ENCODE data around the gene SH3RF3. TPM values are rescaled to one million over a fixed set of nuclear protein-coding genes. Genes with fewer than 3 reads are reported as not detected.

SH3RF3 gene
- total RNA-seq, 2 experiments from 2014 or later, result 2.2 to 2.5 TPM

- Mint-ChIP-seq H3K4me1 (peaks cover 25% of the 10 kb centered on the region), H3K27me3 (no peaks in the 10 kb centered on the region), H3K27ac (peak overlapping the region; percentile 67), H3K36me3 (no peaks in the 10 kb centered on the region), H3K4me3 (no peak overlapping the region), H3K9me3 (no peaks in the 10 kb centered on the region)
- peak; percentile 20 for DNase-seq
These were observed 267.5 kb downstream of the SH3RF3 start for GRCh38 chr2:109396202-109397180.

- Mint-ChIP-seq H3K9me3 (no peaks in the 10 kb centered on the region), H3K4me1 (peaks cover 29% of the 10 kb centered on the region), H3K4me3 (no peak overlapping the region), H3K27me3 (no peaks in the 10 kb centered on the region), H3K27ac (no peak overlapping the region), H3K36me3 (no peaks in the 10 kb centered on the region)
- no peak for DNase-seq
These were observed 268.9 kb downstream of the SH3RF3 start for GRCh38 chr2:109397893-109398292.

DNA sequence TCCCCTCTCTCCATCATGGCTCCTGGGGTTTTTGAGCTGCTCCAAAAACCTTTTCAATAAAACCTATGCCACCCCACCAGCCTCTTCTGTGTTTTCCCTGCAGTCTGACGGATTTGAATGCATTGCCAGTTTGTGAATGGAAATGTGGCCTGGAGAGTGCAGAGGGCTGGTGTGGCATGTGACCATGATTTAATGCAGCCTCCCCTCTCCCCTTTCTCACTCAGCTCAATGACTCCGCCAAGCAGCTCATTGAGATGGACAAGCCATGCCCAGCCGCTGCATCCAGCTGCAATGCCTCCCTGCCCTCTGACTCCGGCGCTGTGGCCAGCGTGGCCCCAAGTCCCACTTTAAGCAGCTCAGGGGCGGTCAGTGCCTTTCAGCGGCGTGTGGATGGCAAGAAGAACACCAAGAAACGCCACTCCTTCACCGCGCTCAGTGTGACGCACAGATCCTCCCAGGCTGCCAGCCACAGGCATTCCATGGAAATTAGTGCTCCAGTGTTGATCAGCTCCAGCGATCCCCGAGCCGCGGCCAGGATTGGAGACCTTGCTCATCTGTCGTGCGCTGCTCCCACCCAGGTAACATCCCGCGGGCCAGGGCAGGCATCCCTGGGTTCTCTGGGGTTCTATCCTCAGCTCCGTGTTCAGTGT lies 269.5 kb downstream of the SH3RF3 start:
- no peak for DNase-seq
- Mint-ChIP-seq H3K27ac (no peak overlapping the region), H3K36me3 (no peaks in the 10 kb centered on the region), H3K9me3 (no peaks in the 10 kb centered on the region), H3K4me3 (no peak overlapping the region), H3K27me3 (no peaks in the 10 kb centered on the region), H3K4me1 (peaks cover 35% of the 10 kb centered on the region)

GRCh38 chr2:109399066-109399465 lies 270.1 kb downstream of the SH3RF3 start:
- H3K36me3 Mint-ChIP-seq, result no peaks in the 10 kb centered on the region
- H3K27me3 Mint-ChIP-seq, result no peaks in the 10 kb centered on the region
- DNase-seq, result no peak
- no peaks in the 10 kb centered on the region for H3K9me3 Mint-ChIP-seq
- H3K4me3 Mint-ChIP-seq, result no peak overlapping the region
- no peak overlapping the region for H3K27ac Mint-ChIP-seq
- peaks cover 39% of the 10 kb centered on the region for H3K4me1 Mint-ChIP-seq

DNA sequence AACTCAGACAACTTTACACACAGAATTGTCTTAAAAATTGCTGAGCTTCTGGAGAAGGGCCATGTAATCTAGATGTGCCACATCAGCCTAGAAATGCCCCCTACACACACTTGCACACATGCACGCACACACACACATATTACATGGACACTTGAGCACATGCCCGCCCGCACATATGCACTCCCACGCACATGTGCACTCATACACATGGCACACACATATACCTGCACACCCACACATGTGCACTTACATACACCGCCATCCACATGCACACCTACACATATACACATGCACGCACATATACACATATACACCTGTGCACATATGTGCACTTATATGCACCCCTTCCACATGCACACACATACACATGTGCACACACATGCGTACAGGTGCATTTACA lies 271.1 kb downstream of the SH3RF3 start:
- Mint-ChIP-seq H3K4me3 (no peak overlapping the region), H3K4me1 (peaks cover 41% of the 10 kb centered on the region), H3K27me3 (no peaks in the 10 kb centered on the region), H3K36me3 (no peaks in the 10 kb centered on the region), H3K9me3 (no peaks in the 10 kb centered on the region), H3K27ac (no peak overlapping the region)
- DNase-seq, result no peak

DNA sequence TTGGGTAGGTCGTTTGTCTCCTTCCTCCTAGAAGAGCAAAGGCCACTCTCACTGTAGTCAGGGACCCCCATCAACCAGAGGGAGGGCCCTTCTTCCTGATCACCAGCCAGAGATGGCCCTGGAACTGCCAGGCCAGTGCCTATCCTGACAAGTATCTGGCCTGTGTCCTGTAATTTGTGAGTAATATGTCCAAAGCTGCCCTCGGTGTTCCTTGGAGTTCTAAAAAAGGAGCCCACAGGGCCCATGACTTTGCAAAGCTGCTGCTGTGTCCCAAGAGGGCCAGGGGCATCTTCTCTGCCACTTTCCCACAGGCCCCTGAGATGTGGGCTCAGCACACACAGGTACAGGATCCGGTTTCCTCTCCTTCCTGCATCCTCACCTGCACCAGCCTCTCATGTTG lies 272.4 kb downstream of the SH3RF3 start:
- no peaks in the 10 kb centered on the region for H3K9me3 Mint-ChIP-seq
- H3K27ac Mint-ChIP-seq, result no peak overlapping the region
- no peaks in the 10 kb centered on the region for H3K27me3 Mint-ChIP-seq
- no peak for DNase-seq
- no peak overlapping the region for H3K4me3 Mint-ChIP-seq
- no peaks in the 10 kb centered on the region for H3K36me3 Mint-ChIP-seq
- H3K4me1 Mint-ChIP-seq, result peaks cover 34% of the 10 kb centered on the region

DNA sequence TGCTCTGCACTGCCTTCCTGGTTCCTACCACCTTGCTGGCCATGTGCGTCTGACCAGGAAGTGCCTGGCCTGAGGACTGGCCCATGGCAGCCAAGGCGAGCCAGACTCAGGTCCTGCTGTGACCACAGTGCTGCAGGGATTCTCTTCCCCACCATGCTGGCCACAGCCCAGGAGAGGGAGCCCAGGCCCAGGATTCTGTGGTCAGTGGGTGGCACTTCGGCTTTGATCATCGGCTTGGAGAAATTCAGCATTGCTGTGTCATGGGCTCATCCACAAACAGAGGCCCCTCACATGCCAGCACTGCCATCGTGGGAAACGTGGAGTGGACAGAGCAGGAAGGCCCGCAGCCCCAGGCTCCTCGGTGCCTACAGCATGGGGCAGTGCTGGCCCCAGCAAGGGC lies 273.2 kb downstream of the SH3RF3 start:
- H3K4me3 Mint-ChIP-seq, result no peak overlapping the region
- H3K27ac Mint-ChIP-seq, result no peak overlapping the region
- H3K4me1 Mint-ChIP-seq, result peaks cover 26% of the 10 kb centered on the region
- H3K9me3 Mint-ChIP-seq, result no peaks in the 10 kb centered on the region
- no peaks in the 10 kb centered on the region for H3K36me3 Mint-ChIP-seq
- DNase-seq, result no peak
- no peaks in the 10 kb centered on the region for H3K27me3 Mint-ChIP-seq

DNA sequence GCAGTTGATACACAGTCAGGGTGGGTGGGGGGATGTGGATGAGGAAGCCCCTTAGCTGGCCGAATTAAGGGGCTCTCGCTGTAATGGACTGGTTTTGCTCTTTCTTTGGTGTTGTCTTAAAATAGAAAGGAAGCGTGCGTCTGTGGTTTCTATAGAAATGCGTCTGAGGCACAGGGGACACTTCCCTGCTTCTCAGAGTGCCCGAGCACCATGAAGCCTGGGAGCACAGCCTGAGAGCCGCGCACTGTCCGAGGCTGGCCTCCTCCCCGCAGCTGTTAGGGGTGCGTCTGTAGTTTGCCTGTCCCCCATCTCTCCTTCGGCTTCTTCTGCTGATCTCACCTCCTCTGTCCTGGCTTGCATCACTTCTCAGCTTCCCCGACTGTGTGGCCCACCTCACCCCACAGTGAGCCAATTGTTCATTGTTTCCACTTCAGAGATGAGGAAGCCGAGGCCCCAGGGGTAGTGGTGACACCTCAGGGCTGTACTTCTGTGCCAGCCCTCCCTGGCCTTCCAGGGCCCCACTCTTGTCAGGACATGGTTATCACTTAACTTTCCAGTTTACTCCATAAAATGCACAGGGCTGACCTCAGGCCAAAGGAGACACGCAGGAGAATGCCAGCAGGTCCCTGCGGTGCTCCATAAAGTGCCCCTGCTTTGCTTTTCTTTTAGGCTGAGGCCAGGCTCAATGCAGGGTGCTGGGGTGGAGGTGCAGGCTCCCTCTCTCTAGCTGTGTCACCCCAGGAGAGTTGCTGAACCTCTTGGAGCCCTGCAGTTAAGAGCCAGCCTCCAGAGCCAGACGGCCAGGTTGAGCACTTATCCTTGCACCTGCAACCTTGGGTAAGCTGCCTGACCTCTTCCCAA lies 274.2 kb downstream of the SH3RF3 start:
- Mint-ChIP-seq H3K4me3 (no peak overlapping the region), H3K27ac (peak overlapping the region; percentile 86), H3K9me3 (no peaks in the 10 kb centered on the region), H3K4me1 (peaks cover 16% of the 10 kb centered on the region), H3K27me3 (no peaks in the 10 kb centered on the region), H3K36me3 (no peaks in the 10 kb centered on the region)
- DNase-seq, result peak; percentile 62

- no peak overlapping the region for H3K4me3 Mint-ChIP-seq
- no peaks in the 10 kb centered on the region for H3K9me3 Mint-ChIP-seq
- no peaks in the 10 kb centered on the region for H3K36me3 Mint-ChIP-seq
- DNase-seq, result no peak
- no peaks in the 10 kb centered on the region for H3K27me3 Mint-ChIP-seq
- H3K4me1 Mint-ChIP-seq, result peaks cover 16% of the 10 kb centered on the region
- H3K27ac Mint-ChIP-seq, result peak overlapping the region; percentile 86
These were observed 274.8 kb downstream of the SH3RF3 start for GRCh38 chr2:109403841-109404201.

- no peaks in the 10 kb centered on the region for H3K27me3 Mint-ChIP-seq
- H3K27ac Mint-ChIP-seq, result no peak overlapping the region
These were observed 275.7 kb downstream of the SH3RF3 start for GRCh38 chr2:109404681-109405080.

GRCh38 chr2:109405873-109406272 lies 276.9 kb downstream of the SH3RF3 start:
- H3K9me3 Mint-ChIP-seq, result no peaks in the 10 kb centered on the region
- no peak for DNase-seq
- H3K4me1 Mint-ChIP-seq, result peaks cover 16% of the 10 kb centered on the region
- no peak overlapping the region for H3K4me3 Mint-ChIP-seq
- H3K36me3 Mint-ChIP-seq, result no peaks in the 10 kb centered on the region
- H3K27me3 Mint-ChIP-seq, result no peaks in the 10 kb centered on the region
- H3K27ac Mint-ChIP-seq, result no peak overlapping the region

More at GRCh38 chr2:109404681-109405080, 275.7 kb downstream of the SH3RF3 start:
- no peaks in the 10 kb centered on the region for H3K9me3 Mint-ChIP-seq
- no peak overlapping the region for H3K4me3 Mint-ChIP-seq
- DNase-seq, result no peak
- peaks cover 16% of the 10 kb centered on the region for H3K4me1 Mint-ChIP-seq
- no peaks in the 10 kb centered on the region for H3K36me3 Mint-ChIP-seq

DNA sequence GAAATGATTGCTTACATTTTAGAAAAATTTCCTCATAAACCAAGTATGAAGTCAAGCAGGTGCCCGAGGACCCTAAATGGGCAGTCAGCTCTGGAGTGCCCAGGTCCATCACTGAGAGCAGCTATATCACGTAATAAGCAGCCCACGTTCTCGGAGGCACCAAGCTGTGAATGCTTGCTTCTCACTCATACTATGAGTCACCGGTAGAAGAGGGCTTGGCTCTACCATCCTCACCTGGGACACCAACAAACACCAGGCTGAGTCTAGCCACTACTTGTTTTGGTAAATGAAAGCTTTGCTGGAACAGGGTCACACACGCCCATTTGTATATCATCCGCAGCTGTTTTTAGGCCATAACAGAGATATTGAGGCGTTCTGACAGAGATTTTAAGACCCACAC lies 277.3 kb downstream of the SH3RF3 start:
- peaks cover 16% of the 10 kb centered on the region for H3K4me1 Mint-ChIP-seq
- no peaks in the 10 kb centered on the region for H3K36me3 Mint-ChIP-seq
- H3K27me3 Mint-ChIP-seq, result no peaks in the 10 kb centered on the region
- no peak overlapping the region for H3K27ac Mint-ChIP-seq
- H3K9me3 Mint-ChIP-seq, result no peaks in the 10 kb centered on the region
- H3K4me3 Mint-ChIP-seq, result no peak overlapping the region
- no peak for DNase-seq

DNA sequence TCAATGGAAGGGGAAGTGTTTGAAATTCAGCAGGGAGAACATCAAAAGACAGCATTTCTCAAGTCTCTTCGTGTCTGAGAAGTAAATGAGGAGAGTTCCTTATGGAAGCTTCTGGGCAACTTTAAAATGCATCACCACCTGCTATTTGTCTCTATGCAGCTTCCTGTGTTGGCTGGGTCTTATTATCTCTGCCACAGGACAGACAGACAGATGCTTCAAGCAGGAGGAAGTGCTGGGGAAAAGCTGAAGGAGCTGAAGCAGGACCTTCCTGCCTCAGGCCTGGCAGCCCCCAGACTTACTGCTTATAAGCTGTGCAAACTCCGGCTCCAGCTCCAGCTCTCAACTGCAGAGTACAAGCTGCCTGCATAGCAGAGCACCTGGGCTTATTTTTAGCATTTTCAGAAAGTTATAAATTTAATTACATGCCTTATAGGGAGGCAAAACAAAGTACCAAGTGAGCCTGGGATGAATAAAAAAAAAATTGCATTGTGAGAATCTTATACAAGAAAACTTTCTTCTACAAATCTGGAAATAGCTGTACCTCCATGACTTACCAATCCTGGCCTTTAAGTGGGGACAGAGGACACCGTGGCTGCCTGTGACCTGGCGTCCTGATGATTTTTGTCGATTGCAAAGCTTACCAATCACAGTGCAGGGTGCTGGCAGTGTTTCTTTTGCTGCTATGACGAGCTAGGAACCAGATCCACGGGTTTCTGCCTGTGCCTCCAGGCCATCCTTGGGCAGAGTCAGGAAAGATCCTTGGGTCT lies 278.5 kb downstream of the SH3RF3 start:
- H3K36me3 Mint-ChIP-seq, result no peaks in the 10 kb centered on the region
- H3K4me3 Mint-ChIP-seq, result no peak overlapping the region
- no peak overlapping the region for H3K27ac Mint-ChIP-seq
- H3K9me3 Mint-ChIP-seq, result no peaks in the 10 kb centered on the region
- DNase-seq, result no peak
- H3K27me3 Mint-ChIP-seq, result no peaks in the 10 kb centered on the region
- peaks cover 16% of the 10 kb centered on the region for H3K4me1 Mint-ChIP-seq

DNA sequence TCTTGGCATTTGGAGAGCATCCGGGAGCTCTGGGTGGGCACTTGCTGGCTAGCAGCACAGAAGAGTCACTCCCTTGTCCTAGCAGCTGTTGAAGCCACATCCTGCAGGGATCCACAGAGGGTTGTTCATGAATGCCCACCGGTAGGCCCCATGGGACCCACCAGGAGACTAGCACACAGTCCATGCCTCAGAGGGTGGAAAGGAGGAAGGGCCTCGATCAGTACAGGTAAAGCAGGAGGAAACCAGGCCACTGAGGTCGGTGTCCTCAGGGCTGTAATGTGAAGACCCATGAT lies 279.0 kb downstream of the SH3RF3 start:
- DNase-seq, result no peak
- Mint-ChIP-seq H3K27ac (no peak overlapping the region), H3K4me1 (peaks cover 11% of the 10 kb centered on the region), H3K4me3 (no peak overlapping the region), H3K27me3 (no peaks in the 10 kb centered on the region), H3K36me3 (no peaks in the 10 kb centered on the region), H3K9me3 (no peaks in the 10 kb centered on the region)
